ENCODE results near the gene DSC1.

DSC1 gene

DNA sequence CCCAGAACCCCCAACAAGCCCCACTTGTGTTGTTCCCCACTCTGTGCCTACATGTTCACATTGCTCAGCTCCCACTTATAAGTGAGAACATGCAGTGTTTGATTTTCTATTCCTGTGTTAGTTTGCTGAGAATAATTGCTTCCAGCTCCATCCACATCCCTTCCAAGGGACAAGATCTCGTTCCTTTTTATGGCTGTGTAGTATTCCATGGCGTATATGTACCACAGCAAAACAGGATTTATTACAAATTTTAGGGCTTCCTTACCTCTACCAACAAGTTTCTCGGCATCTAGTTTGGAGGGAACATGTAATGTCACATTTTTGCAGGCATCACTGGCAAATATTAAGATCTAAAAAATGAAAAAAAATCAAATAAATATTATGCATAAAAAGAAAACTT is 69.4 kb downstream of the DSC1 start:
- Histone ChIP-seq H3K79me1 (replicated peaks; ENCODE audit: low read length, poor library complexity, severe bottlenecking) (peaks cover 15% of the 10 kb centered on the region), H3K27ac (ENCODE audit: low read length, poor library complexity, severe bottlenecking) (no peak overlapping the region), H3K9me3 (ENCODE audit: control insufficient read depth, low read length) (no peaks in the 10 kb centered on the region), H2AK5ac (ENCODE audit: low read length, severe bottlenecking) (no peak overlapping the region), H3K36me3 (ENCODE audit: control insufficient read depth in 1 of 2, insufficient read depth in 2 of 2, low read depth in 1 of 2, low read length in 2 of 2) (peaks cover 0 to 2% of the 10 kb centered on the region in 2 experiments), H4K91ac (ENCODE audit: low read length) (no peak overlapping the region), H3K14ac (ENCODE audit: low read length in 2 of 2) (no peak overlapping the region), H4K8ac (ENCODE audit: low read length) (no peak overlapping the region), H2BK15ac (ENCODE audit: low read depth, poor library complexity, severe bottlenecking) (no peak overlapping the region), H2BK120ac (ENCODE audit: low read depth, low read length) (no peak overlapping the region), H3K23ac (ENCODE audit: low read length in 2 of 2) (no peak overlapping the region), H2BK5ac (ENCODE audit: low read depth, low read length, poor library complexity, severe bottlenecking) (no peak overlapping the region), H3K4me2 (ENCODE audit: low read length, poor library complexity, severe bottlenecking) (no peak overlapping the region), H2AFZ (ENCODE audit: low read depth, low read length) (no peak overlapping the region), H3K27me3 (ENCODE audit: control insufficient read depth in 1 of 2, insufficient read depth in 1 of 2, low read length in 2 of 2) (no peaks in the 10 kb centered on the region), H3K4me1 (ENCODE audit: control insufficient read depth, insufficient read depth, low read depth, low read length) (no peaks in the 10 kb centered on the region), H3K9ac (ENCODE audit: low read length) (no peak overlapping the region), H2BK12ac (ENCODE audit: low read length in 2 of 2) (no peak overlapping the region), H3K18ac (ENCODE audit: low read depth in 1 of 2, low read length in 2 of 2) (no peak overlapping the region), H3K4ac (ENCODE audit: low read depth in 1 of 2, low read length in 2 of 2) (no peak overlapping the region), H3K4me3 (ENCODE audit: insufficient read depth in 1 of 2, low read depth in 1 of 2, low read length in 2 of 2) (no peak overlapping the region)
- DNase-seq: no peak
- 91% methylated on average over 2 of the region's 3 CpGs for WGBS

DNA sequence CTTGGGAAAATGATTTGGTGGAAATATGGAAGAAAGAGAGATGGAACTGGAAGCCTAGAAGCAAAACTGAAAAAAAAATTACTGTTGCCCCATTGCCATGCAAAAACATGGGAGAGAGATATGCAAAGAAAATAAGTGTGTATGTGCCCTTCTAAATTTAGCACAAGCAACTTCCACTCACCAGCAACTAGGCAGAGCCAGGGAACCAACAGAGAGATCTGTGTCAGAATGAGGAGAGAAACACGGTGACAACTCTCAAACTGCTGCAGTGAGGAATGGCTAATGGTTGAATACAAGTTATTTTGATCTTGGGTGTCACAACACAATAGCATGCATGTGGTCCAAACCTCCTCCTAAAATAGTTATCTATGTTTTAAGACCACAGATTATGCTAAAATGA is 71.3 kb downstream of the DSC1 start:
- H3K23ac ChIP-seq (ENCODE audit: low read length in 2 of 2): no peak overlapping the region
- DNase-seq: no peak
- no peaks in the 10 kb centered on the region for H3K9me3 ChIP-seq (ENCODE audit: control insufficient read depth, low read length)
- no peak overlapping the region for H2AFZ ChIP-seq (ENCODE audit: low read depth, low read length)
- H3K4me3 ChIP-seq (ENCODE audit: insufficient read depth in 1 of 2, low read depth in 1 of 2, low read length in 2 of 2): no peak overlapping the region
- H3K9ac ChIP-seq (ENCODE audit: low read length): no peak overlapping the region
- H2AK5ac ChIP-seq (ENCODE audit: low read length, severe bottlenecking): no peak overlapping the region
- no CpG with 5 or more reads among the region's 1 CpG for WGBS
- no peak overlapping the region for H2BK12ac ChIP-seq (ENCODE audit: low read length in 2 of 2)
- H4K8ac ChIP-seq (ENCODE audit: low read length): no peak overlapping the region
- H3K36me3 ChIP-seq (ENCODE audit: control insufficient read depth in 1 of 2, insufficient read depth in 2 of 2, low read depth in 1 of 2, low read length in 2 of 2): peaks cover 0 to 5% of the 10 kb centered on the region in 2 experiments
- H2BK120ac ChIP-seq (ENCODE audit: low read depth, low read length): no peak overlapping the region
- no peak overlapping the region for H3K14ac ChIP-seq (ENCODE audit: low read length in 2 of 2)
- H3K4ac ChIP-seq (ENCODE audit: low read depth in 1 of 2, low read length in 2 of 2): no peak overlapping the region
- no peak overlapping the region for H3K18ac ChIP-seq (ENCODE audit: low read depth in 1 of 2, low read length in 2 of 2)
- no peak overlapping the region for H2BK5ac ChIP-seq (ENCODE audit: low read depth, low read length, poor library complexity, severe bottlenecking)
- H2BK15ac ChIP-seq (ENCODE audit: low read depth, poor library complexity, severe bottlenecking): no peak overlapping the region
- no peak overlapping the region for H3K27ac ChIP-seq (ENCODE audit: low read length, poor library complexity, severe bottlenecking)
- no peaks in the 10 kb centered on the region for H3K27me3 ChIP-seq (ENCODE audit: control insufficient read depth in 1 of 2, insufficient read depth in 1 of 2, low read length in 2 of 2)
- no peak overlapping the region for H4K91ac ChIP-seq (ENCODE audit: low read length)
- no peaks in the 10 kb centered on the region for H3K4me1 ChIP-seq (ENCODE audit: control insufficient read depth, insufficient read depth, low read depth, low read length)
- H3K4me2 ChIP-seq (ENCODE audit: low read length, poor library complexity, severe bottlenecking): no peak overlapping the region
- H3K79me1 ChIP-seq (replicated peaks; ENCODE audit: low read length, poor library complexity, severe bottlenecking): peaks cover 14% of the 10 kb centered on the region

DNA sequence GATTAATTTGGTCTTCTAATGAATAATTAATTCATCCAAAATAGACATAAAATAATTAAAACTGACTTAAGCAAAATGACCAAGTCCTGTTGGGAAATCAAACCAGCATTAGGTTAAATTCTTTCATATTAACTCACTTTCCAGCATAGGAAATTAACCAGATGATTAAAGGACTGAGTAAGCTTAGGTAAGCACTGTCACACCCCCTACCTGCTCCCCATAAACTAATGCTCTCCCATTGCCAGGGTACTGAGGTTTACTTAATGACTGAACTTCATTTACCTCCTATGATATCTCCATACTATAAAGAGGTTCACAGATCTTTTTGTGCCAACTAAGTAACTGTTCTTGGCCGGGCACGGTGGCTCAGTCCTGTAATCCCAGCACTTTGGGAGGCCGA is 74.1 kb downstream of the DSC1 start:
- no peak for DNase-seq
- H3K36me3 ChIP-seq (ENCODE audit: control insufficient read depth in 1 of 2, insufficient read depth in 2 of 2, low read depth in 1 of 2, low read length in 2 of 2): peaks cover 0 to 5% of the 10 kb centered on the region in 2 experiments

DNA sequence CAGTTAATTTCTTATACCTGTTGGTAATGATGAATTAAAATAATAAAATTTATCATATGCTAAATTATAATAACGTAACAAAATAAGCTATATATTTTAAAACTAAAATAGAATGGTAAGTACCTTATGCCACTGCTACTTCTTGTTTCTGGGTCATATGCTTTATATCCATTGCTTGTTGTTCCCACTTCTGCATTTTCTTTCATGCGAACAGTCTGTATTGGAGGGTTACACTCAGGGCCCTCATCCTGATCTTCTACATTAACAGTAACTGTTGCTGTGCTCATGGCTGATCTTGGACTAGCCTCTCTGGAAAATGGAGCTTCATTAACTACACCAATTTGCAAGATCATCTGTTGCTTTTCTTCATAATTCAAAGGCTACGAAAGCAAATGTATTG is 82.7 kb downstream of the DSC1 start:
- Histone ChIP-seq H3K4me3 (ENCODE audit: insufficient read depth in 1 of 2, low read depth in 1 of 2, low read length in 2 of 2) (no peak overlapping the region), H4K8ac (ENCODE audit: low read length) (no peak overlapping the region), H3K14ac (ENCODE audit: low read length in 2 of 2) (no peak overlapping the region), H2AFZ (ENCODE audit: low read depth, low read length) (no peak overlapping the region), H2BK5ac (ENCODE audit: low read depth, low read length, poor library complexity, severe bottlenecking) (no peak overlapping the region), H2BK120ac (ENCODE audit: low read depth, low read length) (no peak overlapping the region), H3K18ac (ENCODE audit: low read depth in 1 of 2, low read length in 2 of 2) (no peak overlapping the region), H3K9ac (ENCODE audit: low read length) (no peak overlapping the region), H3K23ac (ENCODE audit: low read length in 2 of 2) (no peak overlapping the region), H3K4me1 (ENCODE audit: control insufficient read depth, insufficient read depth, low read depth, low read length) (no peaks in the 10 kb centered on the region), H3K4ac (ENCODE audit: low read depth in 1 of 2, low read length in 2 of 2) (no peak overlapping the region), H3K27ac (ENCODE audit: low read length, poor library complexity, severe bottlenecking) (no peak overlapping the region), H2BK15ac (ENCODE audit: low read depth, poor library complexity, severe bottlenecking) (no peak overlapping the region), H3K27me3 (ENCODE audit: control insufficient read depth in 1 of 2, insufficient read depth in 1 of 2, low read length in 2 of 2) (no peaks in the 10 kb centered on the region), H4K91ac (ENCODE audit: low read length) (no peak overlapping the region), H2BK12ac (ENCODE audit: low read length in 2 of 2) (no peak overlapping the region), H3K36me3 (ENCODE audit: control insufficient read depth in 1 of 2, insufficient read depth in 2 of 2, low read depth in 1 of 2, low read length in 2 of 2) (peaks cover 0 to 7% of the 10 kb centered on the region in 2 experiments), H3K4me2 (ENCODE audit: low read length, poor library complexity, severe bottlenecking) (no peak overlapping the region), H2AK5ac (ENCODE audit: low read length, severe bottlenecking) (no peak overlapping the region), H3K9me3 (ENCODE audit: control insufficient read depth, low read length) (no peaks in the 10 kb centered on the region), H3K79me1 (replicated peaks; ENCODE audit: low read length, poor library complexity, severe bottlenecking) (peaks cover 4% of the 10 kb centered on the region)
- no peak for DNase-seq
- WGBS: 99% methylated on average over 2 of the region's 3 CpGs

More for the DNA sequence above, 74.1 kb downstream of the DSC1 start:
- 96% methylated on average over 3 of the region's 3 CpGs for WGBS
- Histone ChIP-seq H3K4me3 (ENCODE audit: insufficient read depth in 1 of 2, low read depth in 1 of 2, low read length in 2 of 2) (no peak overlapping the region), H3K27me3 (ENCODE audit: control insufficient read depth in 1 of 2, insufficient read depth in 1 of 2, low read length in 2 of 2) (no peaks in the 10 kb centered on the region), H3K4me2 (ENCODE audit: low read length, poor library complexity, severe bottlenecking) (no peak overlapping the region), H2BK12ac (ENCODE audit: low read length in 2 of 2) (no peak overlapping the region), H2BK120ac (ENCODE audit: low read depth, low read length) (no peak overlapping the region), H2AFZ (ENCODE audit: low read depth, low read length) (no peak overlapping the region), H3K4ac (ENCODE audit: low read depth in 1 of 2, low read length in 2 of 2) (no peak overlapping the region), H2BK15ac (ENCODE audit: low read depth, poor library complexity, severe bottlenecking) (no peak overlapping the region), H4K91ac (ENCODE audit: low read length) (no peak overlapping the region), H2BK5ac (ENCODE audit: low read depth, low read length, poor library complexity, severe bottlenecking) (no peak overlapping the region), H4K8ac (ENCODE audit: low read length) (no peak overlapping the region), H3K23ac (ENCODE audit: low read length in 2 of 2) (no peak overlapping the region), H2AK5ac (ENCODE audit: low read length, severe bottlenecking) (no peak overlapping the region), H3K4me1 (ENCODE audit: control insufficient read depth, insufficient read depth, low read depth, low read length) (no peaks in the 10 kb centered on the region), H3K27ac (ENCODE audit: low read length, poor library complexity, severe bottlenecking) (no peak overlapping the region), H3K14ac (ENCODE audit: low read length in 2 of 2) (no peak overlapping the region), H3K9me3 (ENCODE audit: control insufficient read depth, low read length) (no peaks in the 10 kb centered on the region), H3K9ac (ENCODE audit: low read length) (no peak overlapping the region), H3K79me1 (replicated peaks; ENCODE audit: low read length, poor library complexity, severe bottlenecking) (peaks cover 3% of the 10 kb centered on the region), H3K18ac (ENCODE audit: low read depth in 1 of 2, low read length in 2 of 2) (no peak overlapping the region)

All from mesenchymal stem cell (in vitro differentiated cells and primary cell).